ENCODE data around the gene THSD4. TPM values are rescaled to one million over a fixed set of nuclear protein-coding genes. Genes with fewer than 3 reads are reported as not detected.

Gene THSD4
- total RNA-seq, 4 donors from 2014 or later: 39.4 to 232 (median 127) TPM

- Histone ChIP-seq H3K36me3 (peaks cover 0 to 86% (median 14%) of the 10 kb centered on the region in 3 donors), H3K27me3 (no peaks in the 10 kb centered on the region), H3K4me3 (no peak overlapping the region), H3K9me3 (peaks cover 0 to 31% (median 12%) of the 10 kb centered on the region in 3 donors), H3K27ac (no peak overlapping the region), H3K4me1 (no peaks in the 10 kb centered on the region)
- WGBS, 2 donors: 77 to 92% methylated on average over 3 of the region's 3 CpGs
- TF ChIP-seq POLR2A (IDR thresholded peaks at IDR 0.05) (no peak), CTCF (IDR thresholded peaks at IDR 0.05) (no peak)
- no peak for DNase-seq
- intact Hi-C loops (cut with DNase I): no loop called here
Measured at GRCh38 chr15:71823801-71824200, 708.5 kb downstream of the THSD4 start.

DNA sequence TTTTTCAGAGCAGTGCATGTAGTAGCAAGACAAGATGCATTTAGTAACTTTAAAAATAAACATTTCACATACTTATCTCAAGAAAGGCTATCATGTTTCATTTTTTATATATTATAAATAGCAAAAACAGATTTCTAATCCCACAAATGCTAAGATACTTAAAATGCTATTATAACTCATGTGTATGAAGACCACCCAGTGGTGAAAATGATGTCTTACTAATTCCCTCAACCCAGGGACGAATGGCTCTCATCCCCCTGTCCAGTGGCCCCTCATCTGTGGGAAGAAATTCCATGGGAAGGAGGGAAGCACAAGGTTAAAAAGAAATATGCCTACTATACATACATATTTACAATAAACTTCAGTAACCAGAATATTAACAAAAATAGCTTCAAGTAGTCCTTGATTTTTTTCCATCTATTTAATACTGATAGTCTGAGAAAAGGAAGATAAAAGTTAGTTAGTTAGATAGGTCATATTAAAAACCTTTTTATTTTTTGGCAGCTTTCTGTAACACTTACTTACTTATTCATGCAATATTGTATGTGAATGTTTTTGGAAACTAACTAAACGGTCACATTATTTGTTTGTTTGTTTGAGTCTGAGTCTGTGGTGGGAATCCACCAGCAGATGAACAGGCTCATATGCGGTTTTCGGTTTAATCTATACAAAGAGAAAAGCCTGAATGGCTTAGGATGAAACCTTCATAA is 709.9 kb downstream of the THSD4 start:
- 92 to 95% methylated on average over 4 of the region's 4 CpGs for whole genome bisulfite sequencing, 2 donors
- H3K9me3 ChIP-seq: peaks cover 0 to 30% (median 12%) of the 10 kb centered on the region in 3 donors
- DNase-seq: no peak
- H3K27me3 ChIP-seq: no peaks in the 10 kb centered on the region
- TF ChIP-seq POLR2A (IDR thresholded peaks at IDR 0.05): no peak
- TF ChIP-seq CTCF (IDR thresholded peaks at IDR 0.05): no peak
- peaks cover 6 to 98% (median 18%) of the 10 kb centered on the region in 3 donors for H3K36me3 ChIP-seq
- H3K4me3 ChIP-seq: no peak overlapping the region
- no peaks in the 10 kb centered on the region for H3K4me1 ChIP-seq
- no peak overlapping the region for H3K27ac ChIP-seq
- intact Hi-C loops (cut with DNase I): no loop called here

DNA sequence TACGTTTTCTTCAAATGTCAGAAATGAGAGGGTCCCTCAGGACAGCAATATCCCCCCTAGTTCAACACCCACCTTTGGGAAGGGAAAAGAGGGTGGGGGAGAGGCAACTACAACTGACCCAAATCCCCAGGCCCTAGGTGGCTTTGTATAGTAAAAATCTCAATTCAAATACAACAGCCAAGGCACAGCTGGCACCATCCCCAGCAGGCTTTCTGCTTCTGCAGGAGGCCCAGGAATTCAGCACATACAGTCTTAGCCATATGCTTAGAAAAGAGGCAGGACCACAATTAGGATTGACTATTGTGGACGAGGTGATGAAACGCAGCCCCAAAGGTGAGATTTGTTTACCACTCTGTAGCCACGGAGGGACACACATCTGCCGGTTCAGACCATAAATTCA is 710.9 kb downstream of the THSD4 start:
- no peak overlapping the region for H3K27ac ChIP-seq
- 73 to 89% methylated on average over 4 to 5 of the region's 5 CpGs for WGBS, 2 donors
- H3K4me3 ChIP-seq: no peak overlapping the region
- peaks cover 0 to 21% (median 12%) of the 10 kb centered on the region in 3 donors for H3K9me3 ChIP-seq
- DNase-seq: no peak
- TF ChIP-seq CTCF (IDR thresholded peaks at IDR 0.05) (no peak), POLR2A (IDR thresholded peaks at IDR 0.05) (no peak)
- intact Hi-C loops (cut with DNase I): no loop called here
- H3K27me3 ChIP-seq: no peaks in the 10 kb centered on the region
- H3K4me1 ChIP-seq: no peaks in the 10 kb centered on the region
- H3K36me3 ChIP-seq: peaks cover 6 to 94% (median 18%) of the 10 kb centered on the region in 3 donors

- intact Hi-C loops (cut with DNase I): no loop called here
- WGBS, 2 donors: 82 to 88% methylated on average over 2 of the region's 2 CpGs
Measured at GRCh38 chr15:71830981-71831380, 715.7 kb downstream of the THSD4 start.

More at GRCh38 chr15:71830981-71831380, 715.7 kb downstream of the THSD4 start:
- no peak for DNase-seq
- no peaks in the 10 kb centered on the region for H3K9me3 ChIP-seq
- no peak overlapping the region for H3K27ac ChIP-seq
- TF ChIP-seq POLR2A (IDR thresholded peaks at IDR 0.05): no peak
- no peak for TF ChIP-seq CTCF (IDR thresholded peaks at IDR 0.05)
- H3K36me3 ChIP-seq: peaks cover 6 to 57% (median 15%) of the 10 kb centered on the region in 3 donors
- no peak overlapping the region for H3K4me3 ChIP-seq
- no peaks in the 10 kb centered on the region for H3K27me3 ChIP-seq
- no peaks in the 10 kb centered on the region for H3K4me1 ChIP-seq

Other genes starting within 250 kb of the THSD4 start
- 1 to 10 TPM; 1.5 to 3.0 (median 2.3) TPM for gene THAP10, start 223.0 kb upstream of the THSD4 start, total RNA-seq
- 1 to 10 TPM in 3 of 4 donors, under 1 TPM in 1; 0.34 to 5.5 (median 4.8) TPM for gene LRRC49, start 222.6 kb upstream of the THSD4 start, total RNA-seq